Fibroblast of lung (primary cell): Measurements from ENCODE around the gene CYP24A1.

Experiments
- EZH2 ChIP-seq: IDR thresholded peaks from 2 replicates; pipeline ENCODE4 v1.5.1; 2012; ENCODE audit warnings: low read length, control low read depth, mild to moderate bottlenecking; ENCODE audit errors: missing control alignments
- TF ChIP-seq, protein P1 (sequence below), 2 donors: IDR thresholded peaks in 1 of 2; conservative IDR thresholded peaks in 1 of 2; 1 replicate in 1 of 2; 2 replicates in 1 of 2; pipeline ENCODE4 v1.5.1; 2011 to 2012; ENCODE audit warnings: low read length in 2 of 2, control low read depth in 1 of 2, inconsistent platforms in 1 of 2, low read depth in 1 of 2, mild to moderate bottlenecking in 1 of 2

DNA sequence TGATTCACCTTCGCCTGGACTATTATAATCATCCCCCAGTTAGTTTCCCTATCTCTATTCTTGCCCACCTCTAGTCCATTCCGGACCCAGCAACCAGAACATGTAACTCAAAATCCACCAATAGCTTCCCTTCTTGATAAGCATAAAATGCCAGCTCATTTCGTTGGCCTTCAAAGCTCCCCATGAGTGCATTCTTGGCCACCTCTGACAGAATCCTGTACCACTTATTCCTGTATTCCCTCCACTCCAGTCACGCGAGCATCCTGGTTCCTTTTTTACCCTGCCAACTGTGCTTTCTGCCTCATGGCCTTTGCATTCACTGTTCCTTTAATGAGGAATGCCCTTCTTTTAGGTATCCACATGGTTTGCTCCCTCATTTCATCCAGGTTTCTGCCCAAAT is 36.7 kb downstream of the CYP24A1 start:
- TF ChIP-seq, protein P1, sequence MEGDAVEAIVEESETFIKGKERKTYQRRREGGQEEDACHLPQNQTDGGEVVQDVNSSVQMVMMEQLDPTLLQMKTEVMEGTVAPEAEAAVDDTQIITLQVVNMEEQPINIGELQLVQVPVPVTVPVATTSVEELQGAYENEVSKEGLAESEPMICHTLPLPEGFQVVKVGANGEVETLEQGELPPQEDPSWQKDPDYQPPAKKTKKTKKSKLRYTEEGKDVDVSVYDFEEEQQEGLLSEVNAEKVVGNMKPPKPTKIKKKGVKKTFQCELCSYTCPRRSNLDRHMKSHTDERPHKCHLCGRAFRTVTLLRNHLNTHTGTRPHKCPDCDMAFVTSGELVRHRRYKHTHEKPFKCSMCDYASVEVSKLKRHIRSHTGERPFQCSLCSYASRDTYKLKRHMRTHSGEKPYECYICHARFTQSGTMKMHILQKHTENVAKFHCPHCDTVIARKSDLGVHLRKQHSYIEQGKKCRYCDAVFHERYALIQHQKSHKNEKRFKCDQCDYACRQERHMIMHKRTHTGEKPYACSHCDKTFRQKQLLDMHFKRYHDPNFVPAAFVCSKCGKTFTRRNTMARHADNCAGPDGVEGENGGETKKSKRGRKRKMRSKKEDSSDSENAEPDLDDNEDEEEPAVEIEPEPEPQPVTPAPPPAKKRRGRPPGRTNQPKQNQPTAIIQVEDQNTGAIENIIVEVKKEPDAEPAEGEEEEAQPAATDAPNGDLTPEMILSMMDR (conservative IDR thresholded peaks at IDR 0.05 in 1 of 2, IDR thresholded peaks at IDR 0.05 in 1 of 2; ENCODE audit: low read depth in 1 of 2, low read length in 2 of 2) = no peak
- TF ChIP-seq EZH2 = no peak
